Lower leg skin (tissue), 3 donors: ENCODE results near the gene ELP4.

ENCODE experiments used
- CTCF ChIP-seq, 3 donors: fragments of 450-650 bp; IDR thresholded peaks; one replicate each; pipeline ENCODE4 v1.5.1; 2016; ENCODE audit warnings: antibody characterized with exemption in 3 of 3, mild to moderate bottlenecking in 3 of 3, moderate library complexity in 2 of 3
- POLR2A ChIP-seq, 2 donors: fragments of 450-650 bp; IDR thresholded peaks; one replicate each; pipeline ENCODE4 v1.6.1; 2016 to 2017; ENCODE audit warnings: antibody characterized with exemption in 2 of 2, mild to moderate bottlenecking in 1 of 2, moderate library complexity in 1 of 2

DNA sequence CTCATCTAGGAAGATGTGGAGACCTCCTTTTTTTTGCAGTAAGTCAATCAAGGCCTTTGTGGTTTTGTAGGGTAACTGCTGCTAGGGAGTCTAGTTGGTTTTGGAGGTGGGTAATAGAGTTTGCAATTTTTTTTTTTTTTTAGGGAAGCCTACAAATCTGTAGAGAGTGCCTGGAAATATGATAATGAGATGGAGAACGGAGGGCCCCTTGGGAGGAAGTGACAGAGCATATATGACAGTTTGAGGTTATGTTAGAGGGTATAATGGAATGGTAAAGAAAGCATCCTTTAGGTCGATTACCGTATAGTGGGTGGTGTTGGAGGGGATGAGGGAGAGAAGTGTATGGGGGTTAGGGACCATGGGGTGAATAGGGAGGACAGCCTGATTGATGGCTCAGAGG is 98.3 kb downstream of the ELP4 start:
- TF ChIP-seq POLR2A (IDR thresholded peaks at IDR 0.05) (no peak), CTCF (IDR thresholded peaks at IDR 0.05) (no peak)
